ENCODE results near the gene LNPEP. TPM values are rescaled to one million over a fixed set of nuclear protein-coding genes. Genes with fewer than 3 reads are reported as not detected.
A peak's percentile ranks its signal among the peaks of the same experiment; 100 is the strongest.

The LNPEP gene
- total and polyA plus RNA-seq, 10 of the 15 experiments (the other 5 are each of a cell fraction or from before 2014, with no cell fraction given): 5.6 to 54.9 (median 25.0) TPM

DNA sequence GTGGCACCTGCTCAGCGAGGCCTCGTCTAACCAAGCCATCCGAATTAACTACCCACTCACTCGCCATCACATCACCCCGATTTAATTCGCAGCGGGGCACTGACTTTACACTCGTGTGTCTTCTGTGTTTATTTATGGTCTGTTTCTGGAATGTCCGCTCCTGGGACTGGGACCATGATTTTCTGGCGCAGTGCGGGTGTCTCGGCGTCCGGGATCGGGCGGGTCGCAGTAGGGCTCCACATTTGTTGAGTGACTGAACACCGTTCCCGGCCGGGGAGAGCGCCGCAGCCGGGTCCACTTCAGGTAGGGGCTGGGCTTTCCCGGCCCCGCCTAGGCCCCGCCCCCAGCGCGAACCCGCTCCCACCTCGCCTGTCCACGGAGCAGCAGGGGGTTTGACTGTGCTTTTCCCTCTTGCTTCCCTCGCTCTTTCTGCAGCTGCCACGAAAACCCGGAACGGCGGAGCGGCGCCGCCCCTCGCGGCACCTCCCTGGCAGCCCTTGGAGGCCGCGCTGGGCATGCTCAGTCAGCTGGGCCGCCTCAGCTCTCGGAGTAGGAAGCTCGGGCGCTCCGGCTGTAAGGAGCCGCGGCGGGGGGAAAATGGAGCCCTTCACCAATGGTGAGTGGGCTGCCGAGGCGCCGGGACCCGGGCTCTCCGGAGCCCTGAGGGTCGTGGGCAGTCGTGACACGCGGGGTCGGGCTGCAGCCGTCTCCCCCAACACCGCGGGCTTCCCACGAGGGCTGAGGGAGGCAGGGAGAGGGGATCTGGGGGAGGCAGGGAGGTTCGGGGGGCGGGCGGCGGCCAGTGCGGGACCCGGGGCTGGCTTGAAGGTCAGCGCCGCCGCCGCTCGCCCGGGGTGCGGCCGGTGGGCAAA is at the start of gene LNPEP (continued):
- TF ChIP-seq, protein P1, sequence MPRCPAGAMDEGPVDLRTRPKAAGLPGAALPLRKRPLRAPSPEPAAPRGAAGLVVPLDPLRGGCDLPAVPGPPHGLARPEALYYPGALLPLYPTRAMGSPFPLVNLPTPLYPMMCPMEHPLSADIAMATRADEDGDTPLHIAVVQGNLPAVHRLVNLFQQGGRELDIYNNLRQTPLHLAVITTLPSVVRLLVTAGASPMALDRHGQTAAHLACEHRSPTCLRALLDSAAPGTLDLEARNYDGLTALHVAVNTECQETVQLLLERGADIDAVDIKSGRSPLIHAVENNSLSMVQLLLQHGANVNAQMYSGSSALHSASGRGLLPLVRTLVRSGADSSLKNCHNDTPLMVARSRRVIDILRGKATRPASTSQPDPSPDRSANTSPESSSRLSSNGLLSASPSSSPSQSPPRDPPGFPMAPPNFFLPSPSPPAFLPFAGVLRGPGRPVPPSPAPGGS (IDR thresholded peaks at IDR 0.05; ENCODE audit: borderline replicate concordance, insufficient read depth, low read depth, low read length, poor library complexity, severe bottlenecking): peak; percentile 59
- TF ChIP-seq, protein P2, sequence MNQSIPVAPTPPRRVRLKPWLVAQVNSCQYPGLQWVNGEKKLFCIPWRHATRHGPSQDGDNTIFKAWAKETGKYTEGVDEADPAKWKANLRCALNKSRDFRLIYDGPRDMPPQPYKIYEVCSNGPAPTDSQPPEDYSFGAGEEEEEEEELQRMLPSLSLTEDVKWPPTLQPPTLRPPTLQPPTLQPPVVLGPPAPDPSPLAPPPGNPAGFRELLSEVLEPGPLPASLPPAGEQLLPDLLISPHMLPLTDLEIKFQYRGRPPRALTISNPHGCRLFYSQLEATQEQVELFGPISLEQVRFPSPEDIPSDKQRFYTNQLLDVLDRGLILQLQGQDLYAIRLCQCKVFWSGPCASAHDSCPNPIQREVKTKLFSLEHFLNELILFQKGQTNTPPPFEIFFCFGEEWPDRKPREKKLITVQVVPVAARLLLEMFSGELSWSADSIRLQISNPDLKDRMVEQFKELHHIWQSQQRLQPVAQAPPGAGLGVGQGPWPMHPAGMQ (IDR thresholded peaks at IDR 0.05; ENCODE audit: borderline replicate concordance): no peak
- TF ChIP-seq BRCA1 (IDR thresholded peaks at IDR 0.05; ENCODE audit: low read depth, low read length) (no peak), MYC (IDR thresholded peaks at IDR 0.05; ENCODE audit: insufficient read depth, insufficient read length, insufficient replicate concordance, low read length, severe bottlenecking) (peak; percentile 44), STAT3 (IDR thresholded peaks at IDR 0.05; ENCODE audit: low read depth, low read length) (no peak), FOXM1 (IDR thresholded peaks at IDR 0.05; ENCODE audit: low read depth, low read length) (no peak), CHD2 (IDR thresholded peaks at IDR 0.05; ENCODE audit: borderline replicate concordance, low read depth, low read length) (0 out of 2 replicates have a peak, but pooled peaks have one; percentile 54), PAX8 (IDR thresholded peaks at IDR 0.05) (no peak), TAF1 (IDR thresholded peaks at IDR 0.05; ENCODE audit: borderline replicate concordance, low read depth, low read length) (peak; percentile 77), EP300 (IDR thresholded peaks at IDR 0.05; ENCODE audit: borderline replicate concordance in 1 of 2, control insufficient read depth in 1 of 2, low read depth in 2 of 2, low read length in 2 of 2) (0 out of 4 replicates have a peak, but pooled peaks have one; percentile 23 to 42), ELK1 (IDR thresholded peaks at IDR 0.05; ENCODE audit: low read depth, low read length) (0 out of 2 replicates have a peak, but pooled peaks have one; percentile 42), MTA3 (IDR thresholded peaks at IDR 0.05; ENCODE audit: borderline replicate concordance, low read length) (no peak), USF2 (IDR thresholded peaks at IDR 0.05; ENCODE audit: borderline replicate concordance, low read depth, low read length) (no peak), CBX3 (IDR thresholded peaks at IDR 0.05; ENCODE audit: borderline replicate concordance, low read depth) (no peak), BHLHE40 (IDR thresholded peaks at IDR 0.05; ENCODE audit: borderline replicate concordance in 1 of 2, low read depth in 2 of 2, low read length in 1 of 2) (peak; percentile 67 to 84; a peak in 3 of 4 replicates), RAD21 (IDR thresholded peaks at IDR 0.05; ENCODE audit: insufficient read depth, low read depth, low read length) (no peak), RFX5 (IDR thresholded peaks at IDR 0.05; ENCODE audit: low read depth, low read length) (peak; percentile 18; the same call in 1 of the 2 replicates)
- TF ChIP-seq, protein P3, sequence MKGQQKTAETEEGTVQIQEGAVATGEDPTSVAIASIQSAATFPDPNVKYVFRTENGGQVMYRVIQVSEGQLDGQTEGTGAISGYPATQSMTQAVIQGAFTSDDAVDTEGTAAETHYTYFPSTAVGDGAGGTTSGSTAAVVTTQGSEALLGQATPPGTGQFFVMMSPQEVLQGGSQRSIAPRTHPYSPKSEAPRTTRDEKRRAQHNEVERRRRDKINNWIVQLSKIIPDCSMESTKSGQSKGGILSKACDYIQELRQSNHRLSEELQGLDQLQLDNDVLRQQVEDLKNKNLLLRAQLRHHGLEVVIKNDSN (IDR thresholded peaks at IDR 0.05; ENCODE audit: borderline replicate concordance, extremely low read length, insufficient read depth, low read depth, low read length): no peak

All from GM12878 (cell line).